Liver (tissue), 9 donors: ENCODE data around the gene TATDN2. TPM values are rescaled to one million over a fixed set of nuclear protein-coding genes. Genes with fewer than 3 reads are reported as not detected.
A peak's percentile ranks its signal among the peaks of the same experiment; 100 is the strongest.

Experiments
- DNase-seq: peaks from one replicate; pipeline ENCODE4 v3.0.0-alpha.2; 2017; ENCODE audit warnings: low spot score
- H3K27ac ChIP-seq, 2 donors: one replicate each; pipeline ENCODE4 v1.7.0; 2013; ENCODE audit warnings: inconsistent platforms in 2 of 2, low read length in 2 of 2, control low read depth in 1 of 2, low read depth in 1 of 2, mild to moderate bottlenecking in 1 of 2
- H3K27me3 ChIP-seq, 4 donors: one replicate each; pipeline versions ENCODE4 v1.6.1 to v1.7.0; 2013; ENCODE audit warnings: low read length in 3 of 4, inconsistent platforms in 1 of 4, mild to moderate bottlenecking in 1 of 4, moderate library complexity in 1 of 4; ENCODE audit not compliant: control insufficient read depth in 4 of 4, insufficient read depth in 4 of 4
- H3K36me3 ChIP-seq, 4 donors: one replicate each; pipeline versions ENCODE4 v1.6.1 to v1.7.0; 2013; ENCODE audit warnings: low read length in 3 of 4, mild to moderate bottlenecking in 3 of 4, low read depth in 1 of 4, moderate library complexity in 1 of 4; ENCODE audit not compliant: control insufficient read depth in 4 of 4, insufficient read depth in 3 of 4
- H3K4me1 ChIP-seq, 4 donors: one replicate each; pipeline versions ENCODE4 v1.6.1 to v1.7.0; 2013; ENCODE audit warnings: low read length in 3 of 4, mild to moderate bottlenecking in 3 of 4, moderate library complexity in 1 of 4; ENCODE audit not compliant: control insufficient read depth in 4 of 4, insufficient read depth in 4 of 4
- H3K4me3 ChIP-seq, 3 donors: one replicate each; pipeline versions ENCODE4 v1.6.1 to v1.7.0; 2013; ENCODE audit warnings: low read length in 3 of 3, control low read depth in 1 of 3, low read depth in 1 of 3, mild to moderate bottlenecking in 1 of 3
- H3K9ac ChIP-seq, 2 donors: one replicate each; pipeline ENCODE4 v1.7.0; 2013; ENCODE audit warnings: low read length in 2 of 2, mild to moderate bottlenecking in 2 of 2, moderate library complexity in 2 of 2, control low read depth in 1 of 2, low read depth in 1 of 2
- H3K9me3 ChIP-seq, 4 donors: one replicate each; pipeline versions ENCODE4 v1.6.1 to v1.7.0; 2013; ENCODE audit warnings: low read length in 3 of 4; ENCODE audit not compliant: control insufficient read depth in 4 of 4
- ATF3 ChIP-seq: IDR thresholded peaks from 2 replicates; pipeline ENCODE4 v1.6.1; 2016; ENCODE audit warnings: antibody characterized with exemption
- EGR1 ChIP-seq, 2 donors: IDR thresholded peaks; 2 replicates each; pipeline ENCODE4 v1.6.1; 2016 to 2018; ENCODE audit warnings: antibody characterized with exemption in 2 of 2, low read depth in 2 of 2
- FOXA1 ChIP-seq: IDR thresholded peaks from 2 replicates; pipeline ENCODE4 v1.6.1; 2016; ENCODE audit warnings: antibody characterized with exemption
- GABPA ChIP-seq, 2 donors: IDR thresholded peaks in 1 of 2; conservative IDR thresholded peaks in 1 of 2; 2 replicates each; pipeline ENCODE4 v1.6.1; 2016; ENCODE audit warnings: antibody characterized with exemption in 2 of 2, mild to moderate bottlenecking in 1 of 2, moderate library complexity in 1 of 2
- HNF4A ChIP-seq, 2 donors: conservative IDR thresholded peaks; 2 replicates each; pipeline ENCODE4 v1.6.1; 2016; ENCODE audit warnings: antibody characterized with exemption in 2 of 2, mild to moderate bottlenecking in 2 of 2
- HNF4G ChIP-seq: IDR thresholded peaks from 2 replicates; pipeline ENCODE4 v1.6.1; 2016; ENCODE audit warnings: antibody characterized with exemption
- JUND ChIP-seq, 2 donors: IDR thresholded peaks; 2 replicates each; pipeline ENCODE4 v1.6.1; 2016; ENCODE audit warnings: antibody characterized with exemption in 2 of 2
- NR2F2 ChIP-seq: IDR thresholded peaks from 2 replicates; pipeline ENCODE4 v1.6.1; 2016; ENCODE audit warnings: antibody characterized with exemption
- RAD21 ChIP-seq, 2 donors: IDR thresholded peaks; 2 replicates each; pipeline ENCODE4 v1.6.1; 2016; ENCODE audit warnings: antibody characterized with exemption in 2 of 2, mild to moderate bottlenecking in 2 of 2
- RXRA ChIP-seq, 2 donors: IDR thresholded peaks; 2 replicates each; pipeline ENCODE4 v1.6.1; 2017 to 2018; ENCODE audit warnings: antibody characterized with exemption in 2 of 2, mild to moderate bottlenecking in 1 of 2
- SP1 ChIP-seq: IDR thresholded peaks from 2 replicates; pipeline ENCODE4 v1.6.1; 2018; ENCODE audit warnings: antibody characterized with exemption, mild to moderate bottlenecking
- TAF1 ChIP-seq: conservative IDR thresholded peaks from 2 replicates; pipeline ENCODE4 v1.6.1; 2016; ENCODE audit warnings: antibody characterized with exemption, mild to moderate bottlenecking
- YY1 ChIP-seq: IDR thresholded peaks from 2 replicates; pipeline ENCODE4 v1.6.1; 2016; ENCODE audit warnings: antibody characterized with exemption, mild to moderate bottlenecking
- WGBS: extraction: QIAGEN DNeasy Blood & Tissue Kit; methylation state at CpG from one replicate; pipeline ENCODE4 v1.1.7; 2013; 5-methylcytosine and 5-hydroxymethylcytosine counted together
- polyA plus RNA-seq, 2 donors: library from polyadenylated mRNA; stranded (reverse) in 1 of 2; unstranded in 1 of 2; fragments of 200-250 nt in 1 of 2; fragments of >200 nt in 1 of 2; fragmentation: Nextera tagmentation in 1 of 2; extraction: Ambion mirVana in 1 of 2; gene quantifications; one replicate each; pipeline versions ENCODE4 v1.2.1 to v1.2.3, GENCODE V29; 2013 to 2015
- total RNA-seq, 2 donors: library from RNA; depleted of rRNA; stranded (reverse); fragments of >200 nt; gene quantifications; one replicate each; pipeline ENCODE4 v1.2.3, GENCODE V29; 2014
- TF ChIP-seq, protein P1 (sequence below): IDR thresholded peaks from 2 replicates; pipeline ENCODE4 v1.6.1; 2016; ENCODE audit warnings: antibody characterized with exemption, mild to moderate bottlenecking
- TF ChIP-seq, protein P2 (sequence below): IDR thresholded peaks from 2 replicates; pipeline ENCODE4 v1.6.1; 2016; ENCODE audit warnings: antibody characterized with exemption
- donor health status: healthy.
- donor health status: healthy.
- donor health status: healthy.
- donor health status: healthy.
- donor health status: healthy.

TATDN2 gene
- total and polyA plus RNA-seq, 4 donors: 3.7 to 14.2 (median 9.0) TPM

DNA sequence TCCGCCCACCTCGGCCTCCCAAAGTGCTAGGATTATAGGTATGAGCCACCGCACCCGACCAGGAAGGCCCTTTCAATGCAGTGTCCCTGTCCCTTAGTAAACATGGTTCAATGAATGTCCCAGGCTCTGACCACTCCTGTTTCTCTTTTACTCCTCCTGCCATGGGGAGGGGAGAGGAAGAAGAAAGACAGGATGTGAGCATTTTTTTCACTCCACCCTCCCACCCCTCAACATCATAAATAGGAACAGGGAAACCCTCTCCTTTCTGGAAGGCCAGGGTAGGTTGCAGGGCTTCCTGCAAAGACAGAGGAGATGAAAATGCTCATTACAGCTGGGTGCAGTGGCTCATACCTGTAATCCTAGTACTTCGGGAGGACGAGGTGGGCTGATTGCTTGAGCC lies 7.5 kb upstream of the TATDN2 start:
- TF ChIP-seq, protein P1, sequence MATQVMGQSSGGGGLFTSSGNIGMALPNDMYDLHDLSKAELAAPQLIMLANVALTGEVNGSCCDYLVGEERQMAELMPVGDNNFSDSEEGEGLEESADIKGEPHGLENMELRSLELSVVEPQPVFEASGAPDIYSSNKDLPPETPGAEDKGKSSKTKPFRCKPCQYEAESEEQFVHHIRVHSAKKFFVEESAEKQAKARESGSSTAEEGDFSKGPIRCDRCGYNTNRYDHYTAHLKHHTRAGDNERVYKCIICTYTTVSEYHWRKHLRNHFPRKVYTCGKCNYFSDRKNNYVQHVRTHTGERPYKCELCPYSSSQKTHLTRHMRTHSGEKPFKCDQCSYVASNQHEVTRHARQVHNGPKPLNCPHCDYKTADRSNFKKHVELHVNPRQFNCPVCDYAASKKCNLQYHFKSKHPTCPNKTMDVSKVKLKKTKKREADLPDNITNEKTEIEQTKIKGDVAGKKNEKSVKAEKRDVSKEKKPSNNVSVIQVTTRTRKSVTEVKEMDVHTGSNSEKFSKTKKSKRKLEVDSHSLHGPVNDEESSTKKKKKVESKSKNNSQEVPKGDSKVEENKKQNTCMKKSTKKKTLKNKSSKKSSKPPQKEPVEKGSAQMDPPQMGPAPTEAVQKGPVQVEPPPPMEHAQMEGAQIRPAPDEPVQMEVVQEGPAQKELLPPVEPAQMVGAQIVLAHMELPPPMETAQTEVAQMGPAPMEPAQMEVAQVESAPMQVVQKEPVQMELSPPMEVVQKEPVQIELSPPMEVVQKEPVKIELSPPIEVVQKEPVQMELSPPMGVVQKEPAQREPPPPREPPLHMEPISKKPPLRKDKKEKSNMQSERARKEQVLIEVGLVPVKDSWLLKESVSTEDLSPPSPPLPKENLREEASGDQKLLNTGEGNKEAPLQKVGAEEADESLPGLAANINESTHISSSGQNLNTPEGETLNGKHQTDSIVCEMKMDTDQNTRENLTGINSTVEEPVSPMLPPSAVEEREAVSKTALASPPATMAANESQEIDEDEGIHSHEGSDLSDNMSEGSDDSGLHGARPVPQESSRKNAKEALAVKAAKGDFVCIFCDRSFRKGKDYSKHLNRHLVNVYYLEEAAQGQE: no peak
- no peak for TF ChIP-seq HNF4G
- TF ChIP-seq HNF4A (conservative IDR thresholded peaks at IDR 0.05): no peak
- TF ChIP-seq ATF3: no peak
- no peak for TF ChIP-seq NR2F2
- TF ChIP-seq GABPA (IDR thresholded peaks at IDR 0.05 in 1 of 2, conservative IDR thresholded peaks at IDR 0.05 in 1 of 2): no peak
- DNase-seq: no peak
- H3K9me3 ChIP-seq: peaks cover 0 to 7% (median 2%) of the 10 kb centered on the region in 4 donors
- peaks cover 9 to 27% (median 16%) of the 10 kb centered on the region in 4 donors for H3K36me3 ChIP-seq
- no peak overlapping the region for H3K4me3 ChIP-seq
- H3K4me1 ChIP-seq: no peaks in the 10 kb centered on the region
- H3K9ac ChIP-seq: no peak overlapping the region
- WGBS: 92% methylated on average over 6 of the region's 6 CpGs
- no peaks in the 10 kb centered on the region for H3K27me3 ChIP-seq
- no peak overlapping the region for H3K27ac ChIP-seq

DNA sequence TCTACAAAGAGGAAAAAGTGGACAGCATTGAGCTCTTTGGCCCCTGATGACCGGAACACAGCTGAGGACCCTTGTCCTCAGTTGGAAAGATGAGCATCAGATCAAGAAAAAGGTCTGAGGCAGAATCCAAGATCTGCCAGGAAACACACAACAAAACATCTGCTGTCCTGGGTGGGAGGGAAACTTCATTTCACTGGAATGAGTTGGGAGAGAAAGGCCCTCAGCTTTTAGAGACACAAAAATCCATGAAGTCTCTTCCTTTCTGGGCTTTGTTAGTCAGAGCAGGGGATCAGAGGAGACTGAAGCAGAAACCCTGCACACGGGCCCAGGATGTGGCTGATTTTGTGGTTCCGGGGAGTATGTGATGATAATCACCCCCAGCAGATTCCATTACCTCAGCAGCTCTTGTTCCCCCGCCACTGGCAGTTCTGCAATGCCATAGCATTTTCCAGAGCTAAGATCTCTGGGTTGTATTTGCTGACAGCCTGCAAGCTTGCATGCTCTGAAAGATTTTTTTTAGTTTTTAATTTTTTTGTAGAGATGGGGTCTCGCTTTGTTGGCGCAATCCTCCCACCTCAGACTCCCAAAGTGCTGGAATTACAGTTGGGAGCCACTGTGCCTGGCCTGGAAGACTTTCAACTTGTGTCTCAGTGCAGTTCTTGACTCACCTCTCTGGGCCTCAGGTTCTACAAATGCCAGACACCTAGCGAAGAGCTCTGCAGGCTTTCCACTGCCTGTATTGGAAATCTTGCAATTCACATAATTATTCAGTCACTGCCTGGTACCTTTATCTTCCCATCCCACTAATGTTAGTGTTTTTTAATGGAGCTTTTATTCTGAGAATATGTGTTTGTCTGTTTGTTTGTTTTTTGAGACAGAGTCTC lies 5.8 kb upstream of the TATDN2 start:
- TF ChIP-seq YY1: no peak
- no peak for TF ChIP-seq FOXA1
- no peak overlapping the region for H3K4me3 ChIP-seq
- peak overlapping the region in 1 of 2 donors; percentile 10 for H3K27ac ChIP-seq
- peaks cover 9 to 20% (median 14%) of the 10 kb centered on the region in 4 donors for H3K36me3 ChIP-seq
- no peak overlapping the region for H3K9ac ChIP-seq
- WGBS: 85% methylated on average over 7 of the region's 7 CpGs
- H3K9me3 ChIP-seq: peaks cover 0 to 10% (median 2%) of the 10 kb centered on the region in 4 donors
- no peak for DNase-seq
- no peaks in the 10 kb centered on the region for H3K27me3 ChIP-seq
- no peaks in the 10 kb centered on the region for H3K4me1 ChIP-seq

GRCh38 chr3:10244009-10244408 lies 4.2 kb upstream of the TATDN2 start:
- DNase-seq: no peak
- Histone ChIP-seq H3K4me1 (peaks cover 0 to 5% (median 3%) of the 10 kb centered on the region in 4 donors), H3K27me3 (no peaks in the 10 kb centered on the region), H3K4me3 (no peak overlapping the region), H3K9me3 (peaks cover 0 to 10% (median 2%) of the 10 kb centered on the region in 4 donors), H3K9ac (no peak overlapping the region), H3K36me3 (peaks cover 8 to 14% (median 11%) of the 10 kb centered on the region in 4 donors), H3K27ac (no peak overlapping the region)
- TF ChIP-seq YY1: no peak
- TF ChIP-seq JUND (IDR thresholded peaks at IDR 0.05): no peak
- no peak for TF ChIP-seq GABPA (IDR thresholded peaks at IDR 0.05 in 1 of 2, conservative IDR thresholded peaks at IDR 0.05 in 1 of 2)
- TF ChIP-seq RXRA (IDR thresholded peaks at IDR 0.05): no peak
- no peak for TF ChIP-seq HNF4A (conservative IDR thresholded peaks at IDR 0.05)
- TF ChIP-seq EGR1 (IDR thresholded peaks at IDR 0.05; ENCODE audit: low read depth in 2 of 2): no peak
- TF ChIP-seq SP1: no peak
- TF ChIP-seq TAF1: no peak
- TF ChIP-seq NR2F2: no peak
- TF ChIP-seq RAD21 (IDR thresholded peaks at IDR 0.05): no peak
- TF ChIP-seq, protein P1: no peak
- TF ChIP-seq, protein P2, sequence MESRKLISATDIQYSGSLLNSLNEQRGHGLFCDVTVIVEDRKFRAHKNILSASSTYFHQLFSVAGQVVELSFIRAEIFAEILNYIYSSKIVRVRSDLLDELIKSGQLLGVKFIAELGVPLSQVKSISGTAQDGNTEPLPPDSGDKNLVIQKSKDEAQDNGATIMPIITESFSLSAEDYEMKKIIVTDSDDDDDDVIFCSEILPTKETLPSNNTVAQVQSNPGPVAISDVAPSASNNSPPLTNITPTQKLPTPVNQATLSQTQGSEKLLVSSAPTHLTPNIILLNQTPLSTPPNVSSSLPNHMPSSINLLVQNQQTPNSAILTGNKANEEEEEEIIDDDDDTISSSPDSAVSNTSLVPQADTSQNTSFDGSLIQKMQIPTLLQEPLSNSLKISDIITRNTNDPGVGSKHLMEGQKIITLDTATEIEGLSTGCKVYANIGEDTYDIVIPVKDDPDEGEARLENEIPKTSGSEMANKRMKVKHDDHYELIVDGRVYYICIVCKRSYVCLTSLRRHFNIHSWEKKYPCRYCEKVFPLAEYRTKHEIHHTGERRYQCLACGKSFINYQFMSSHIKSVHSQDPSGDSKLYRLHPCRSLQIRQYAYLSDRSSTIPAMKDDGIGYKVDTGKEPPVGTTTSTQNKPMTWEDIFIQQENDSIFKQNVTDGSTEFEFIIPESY: no peak
- WGBS: 91% methylated on average over 3 of the region's 3 CpGs
